Esophagus muscularis mucosa (tissue), 4 donors: ENCODE data around the gene SHISAL2A.

ENCODE experiments used
- EP300 ChIP-seq: sonication (generic); formaldehyde crosslinking; IDR thresholded peaks from one replicate; pipeline ENCODE4 v1.6.1; 2017; ENCODE audit warnings: antibody characterized with exemption
- POLR2A ChIP-seq: fragments of 450-650 bp; IDR thresholded peaks from one replicate; pipeline ENCODE4 v1.6.1; 2017; ENCODE audit warnings: antibody characterized with exemption, moderate library complexity, mild to moderate bottlenecking, low read depth
- POLR2AphosphoS5 ChIP-seq, 2 donors: sonication (generic); formaldehyde crosslinking; IDR thresholded peaks; one replicate each; pipeline ENCODE4 v1.6.1; 2017; ENCODE audit warnings: antibody characterized with exemption in 2 of 2
- TF ChIP-seq, protein P1 (sequence below), 3 experiments: fragments of 200-600 bp in 2 of 3; fragments of 450-650 bp in 1 of 3; sonication (generic) in 2 of 3; IDR thresholded peaks; one replicate each; pipeline ENCODE4 v1.5.1; 2017 to 2019; ENCODE audit warnings: antibody characterized with exemption in 3 of 3, mild to moderate bottlenecking in 2 of 3, moderate library complexity in 1 of 3

DNA sequence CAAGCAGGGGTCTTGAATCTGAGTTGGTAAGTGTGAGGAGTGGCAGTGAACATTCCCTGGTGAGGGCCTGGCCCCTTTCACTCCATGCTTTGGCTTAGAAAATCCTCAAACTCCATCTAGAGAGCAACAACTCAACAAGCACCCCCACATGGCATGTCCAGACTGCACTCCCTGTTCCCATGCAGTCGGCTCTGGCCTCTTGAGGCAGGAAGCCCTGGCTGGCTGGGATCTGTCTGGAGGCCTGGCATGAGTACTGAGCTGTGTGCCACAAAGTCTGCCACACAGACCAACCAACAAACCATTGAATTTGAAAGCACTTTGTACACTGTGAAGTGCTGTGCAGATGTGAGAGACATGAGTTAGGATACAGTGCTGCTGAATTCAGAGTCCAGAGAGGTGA, 40.0 kb downstream of the SHISAL2A start:
- TF ChIP-seq, protein P1, sequence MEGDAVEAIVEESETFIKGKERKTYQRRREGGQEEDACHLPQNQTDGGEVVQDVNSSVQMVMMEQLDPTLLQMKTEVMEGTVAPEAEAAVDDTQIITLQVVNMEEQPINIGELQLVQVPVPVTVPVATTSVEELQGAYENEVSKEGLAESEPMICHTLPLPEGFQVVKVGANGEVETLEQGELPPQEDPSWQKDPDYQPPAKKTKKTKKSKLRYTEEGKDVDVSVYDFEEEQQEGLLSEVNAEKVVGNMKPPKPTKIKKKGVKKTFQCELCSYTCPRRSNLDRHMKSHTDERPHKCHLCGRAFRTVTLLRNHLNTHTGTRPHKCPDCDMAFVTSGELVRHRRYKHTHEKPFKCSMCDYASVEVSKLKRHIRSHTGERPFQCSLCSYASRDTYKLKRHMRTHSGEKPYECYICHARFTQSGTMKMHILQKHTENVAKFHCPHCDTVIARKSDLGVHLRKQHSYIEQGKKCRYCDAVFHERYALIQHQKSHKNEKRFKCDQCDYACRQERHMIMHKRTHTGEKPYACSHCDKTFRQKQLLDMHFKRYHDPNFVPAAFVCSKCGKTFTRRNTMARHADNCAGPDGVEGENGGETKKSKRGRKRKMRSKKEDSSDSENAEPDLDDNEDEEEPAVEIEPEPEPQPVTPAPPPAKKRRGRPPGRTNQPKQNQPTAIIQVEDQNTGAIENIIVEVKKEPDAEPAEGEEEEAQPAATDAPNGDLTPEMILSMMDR (IDR thresholded peaks at IDR 0.05): no peak
- no peak for TF ChIP-seq POLR2AphosphoS5 (IDR thresholded peaks at IDR 0.05)
- TF ChIP-seq EP300: no peak
- TF ChIP-seq POLR2A: no peak
